Lower leg skin (tissue), 4 donors: ENCODE data around the gene CD160. TPM values are rescaled to one million over a fixed set of nuclear protein-coding genes. Genes with fewer than 3 reads are reported as not detected.

Experiments used
- DNase-seq, 2 donors: peaks; one replicate each; pipeline ENCODE4 v3.0.0-alpha.2; 2019; ENCODE audit warnings: low spot score in 2 of 2
- H3K4me3 ChIP-seq: fragments of 200-600 bp; sonication (generic); 2 replicates; pipeline ENCODE4 v1.5.1; 2017; ENCODE audit warnings: mild to moderate bottlenecking, low read depth; ENCODE audit not compliant: poor library complexity, severe bottlenecking
- POLR2A ChIP-seq, 2 donors: fragments of 450-650 bp; IDR thresholded peaks; one replicate each; pipeline ENCODE4 v1.6.1; 2016 to 2017; ENCODE audit warnings: antibody characterized with exemption in 2 of 2, mild to moderate bottlenecking in 1 of 2, moderate library complexity in 1 of 2
- WGBS, 2 donors: methylation state at CpG; one replicate each; pipeline ENCODE4 v1.1.5; 2018; 5-methylcytosine and 5-hydroxymethylcytosine counted together
- intact Hi-C: fragments of 100-400 bp; cut with DNase I; formaldehyde crosslinking; loops from one replicate; pipeline ENCODE4 v1.15.0; 2023; ENCODE audit warnings: low total_unique reads
- total RNA-seq, 4 donors: library from RNA; depleted of rRNA; stranded (reverse); fragments of >200 nt; gene quantifications; one replicate each; pipeline ENCODE4 v1.1.0, GENCODE V29; 2016
- TF ChIP-seq, protein P1 (sequence below), 3 donors: fragments of 450-650 bp; IDR thresholded peaks; one replicate each; pipeline ENCODE4 v1.5.1; 2016; ENCODE audit warnings: antibody characterized with exemption in 3 of 3, mild to moderate bottlenecking in 3 of 3, moderate library complexity in 2 of 3

CD160 gene
- total RNA-seq, 4 donors from 2014 or later, result 0.38 to 0.63 TPM; not detected in 2

DNA sequence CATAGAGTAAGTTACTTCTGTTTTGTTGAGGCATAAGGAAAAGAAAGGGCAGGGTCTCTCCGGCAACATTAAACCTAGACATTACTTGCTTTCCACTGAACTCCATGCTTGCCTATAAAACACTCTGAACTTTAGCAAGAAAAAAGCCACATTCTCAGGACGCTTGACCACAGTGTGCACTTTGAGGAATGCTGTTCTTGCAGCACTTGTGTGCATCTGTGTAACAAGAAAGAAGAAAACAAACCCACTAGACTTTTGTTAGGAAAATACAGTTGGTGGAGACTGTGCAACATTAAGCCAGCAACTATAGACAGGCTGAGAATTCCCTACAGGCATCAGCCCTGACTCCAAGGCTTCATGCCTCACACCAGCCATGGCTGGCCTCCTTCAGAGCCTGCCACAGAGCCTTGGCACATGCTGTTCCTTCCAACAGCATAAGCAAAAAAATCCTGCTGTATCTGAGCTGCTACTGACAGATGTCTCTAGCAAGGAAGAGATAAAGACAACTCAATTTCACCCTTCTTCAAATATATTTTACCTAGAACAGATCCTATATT is 17.9 kb upstream of the CD160 start:
- DNase-seq, result peak in 1 of 2 donors; percentile 3
- TF ChIP-seq, protein P1, sequence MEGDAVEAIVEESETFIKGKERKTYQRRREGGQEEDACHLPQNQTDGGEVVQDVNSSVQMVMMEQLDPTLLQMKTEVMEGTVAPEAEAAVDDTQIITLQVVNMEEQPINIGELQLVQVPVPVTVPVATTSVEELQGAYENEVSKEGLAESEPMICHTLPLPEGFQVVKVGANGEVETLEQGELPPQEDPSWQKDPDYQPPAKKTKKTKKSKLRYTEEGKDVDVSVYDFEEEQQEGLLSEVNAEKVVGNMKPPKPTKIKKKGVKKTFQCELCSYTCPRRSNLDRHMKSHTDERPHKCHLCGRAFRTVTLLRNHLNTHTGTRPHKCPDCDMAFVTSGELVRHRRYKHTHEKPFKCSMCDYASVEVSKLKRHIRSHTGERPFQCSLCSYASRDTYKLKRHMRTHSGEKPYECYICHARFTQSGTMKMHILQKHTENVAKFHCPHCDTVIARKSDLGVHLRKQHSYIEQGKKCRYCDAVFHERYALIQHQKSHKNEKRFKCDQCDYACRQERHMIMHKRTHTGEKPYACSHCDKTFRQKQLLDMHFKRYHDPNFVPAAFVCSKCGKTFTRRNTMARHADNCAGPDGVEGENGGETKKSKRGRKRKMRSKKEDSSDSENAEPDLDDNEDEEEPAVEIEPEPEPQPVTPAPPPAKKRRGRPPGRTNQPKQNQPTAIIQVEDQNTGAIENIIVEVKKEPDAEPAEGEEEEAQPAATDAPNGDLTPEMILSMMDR (IDR thresholded peaks at IDR 0.05), result no peak
- no peak for TF ChIP-seq POLR2A (IDR thresholded peaks at IDR 0.05)
- H3K4me3 ChIP-seq, result no peak overlapping the region
- intact Hi-C loops, result no loop called here
- 81 to 88% methylated on average over 2 of the region's 2 CpGs for WGBS, 2 donors

DNA sequence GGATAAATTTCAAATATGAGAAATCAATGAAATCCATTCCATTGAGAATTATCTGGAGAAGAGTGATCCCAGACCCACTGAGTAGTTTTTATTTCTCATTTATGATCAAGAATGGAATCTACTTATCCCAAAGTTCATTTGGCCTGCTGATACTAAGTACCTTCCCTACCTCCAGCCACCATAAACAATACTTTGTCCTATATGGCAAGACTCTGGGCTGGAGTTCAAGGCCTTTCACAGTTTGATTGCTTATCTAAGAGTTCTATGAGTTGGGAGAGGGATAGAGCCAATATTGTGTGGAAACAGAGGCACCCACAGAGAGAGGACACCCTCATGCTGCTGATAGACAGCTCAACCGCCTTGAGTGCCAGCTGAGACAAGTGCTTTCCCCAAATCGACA is 17.2 kb upstream of the CD160 start:
- TF ChIP-seq, protein P1 (IDR thresholded peaks at IDR 0.05), result no peak
- TF ChIP-seq POLR2A (IDR thresholded peaks at IDR 0.05), result no peak
- intact Hi-C loops, result no loop called here
- H3K4me3 ChIP-seq, result no peak overlapping the region
- peak in 1 of 2 donors; percentile 18 for DNase-seq
- 84 to 86% methylated on average over 2 of the region's 2 CpGs for WGBS, 2 donors

DNA sequence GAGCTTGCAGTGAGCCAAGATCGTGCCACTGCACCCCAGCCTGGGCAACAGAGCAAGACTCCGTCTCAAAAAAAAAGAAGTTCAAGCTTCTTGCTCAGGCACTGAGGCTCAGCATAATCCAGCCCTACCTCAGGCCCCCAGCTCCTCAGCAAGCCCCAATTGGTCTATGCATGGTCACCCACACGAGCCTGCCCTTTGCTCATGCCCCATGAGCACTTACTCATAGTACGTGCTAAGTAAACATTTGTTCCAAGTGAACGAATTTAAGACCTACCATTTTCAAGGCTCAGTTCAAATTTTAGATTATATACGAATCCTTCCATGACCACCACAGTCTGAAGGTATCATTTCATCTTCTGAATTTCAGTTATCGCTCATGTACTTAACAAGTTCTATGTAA is 16.5 kb upstream of the CD160 start:
- intact Hi-C loops, result no loop called here
- H3K4me3 ChIP-seq, result no peak overlapping the region
- DNase-seq, result peak in 1 of 2 donors; percentile 28
- 92 to 94% methylated on average over 7 of the region's 7 CpGs for WGBS, 2 donors
- no peak for TF ChIP-seq POLR2A (IDR thresholded peaks at IDR 0.05)
- TF ChIP-seq, protein P1 (IDR thresholded peaks at IDR 0.05), result no peak

DNA sequence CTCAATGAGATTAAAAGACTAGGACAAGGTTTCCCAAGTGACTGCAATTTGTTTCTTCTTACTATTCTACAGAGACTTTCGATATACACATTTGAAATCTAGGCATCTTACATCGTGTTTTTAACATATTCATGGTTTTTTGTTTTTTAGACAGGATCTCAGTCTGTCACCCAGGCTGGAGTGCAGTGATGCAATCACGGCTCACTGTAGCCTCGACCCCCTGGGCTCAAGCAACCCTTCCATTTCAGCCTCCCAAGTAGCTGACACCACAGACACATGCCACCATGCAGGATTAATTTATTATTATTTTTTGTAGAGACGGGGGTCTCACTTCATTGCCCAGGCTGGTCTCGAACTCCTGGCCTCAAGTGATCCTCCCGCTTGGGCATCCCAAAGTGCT is 13.7 kb upstream of the CD160 start:
- H3K4me3 ChIP-seq, result no peak overlapping the region
- intact Hi-C loops, result no loop called here
- DNase-seq, result peak in 1 of 2 donors; percentile 29
- WGBS, 2 donors, result 90% methylated on average over 7 of the region's 7 CpGs
- TF ChIP-seq POLR2A (IDR thresholded peaks at IDR 0.05), result no peak
- TF ChIP-seq, protein P1 (IDR thresholded peaks at IDR 0.05), result no peak

DNA sequence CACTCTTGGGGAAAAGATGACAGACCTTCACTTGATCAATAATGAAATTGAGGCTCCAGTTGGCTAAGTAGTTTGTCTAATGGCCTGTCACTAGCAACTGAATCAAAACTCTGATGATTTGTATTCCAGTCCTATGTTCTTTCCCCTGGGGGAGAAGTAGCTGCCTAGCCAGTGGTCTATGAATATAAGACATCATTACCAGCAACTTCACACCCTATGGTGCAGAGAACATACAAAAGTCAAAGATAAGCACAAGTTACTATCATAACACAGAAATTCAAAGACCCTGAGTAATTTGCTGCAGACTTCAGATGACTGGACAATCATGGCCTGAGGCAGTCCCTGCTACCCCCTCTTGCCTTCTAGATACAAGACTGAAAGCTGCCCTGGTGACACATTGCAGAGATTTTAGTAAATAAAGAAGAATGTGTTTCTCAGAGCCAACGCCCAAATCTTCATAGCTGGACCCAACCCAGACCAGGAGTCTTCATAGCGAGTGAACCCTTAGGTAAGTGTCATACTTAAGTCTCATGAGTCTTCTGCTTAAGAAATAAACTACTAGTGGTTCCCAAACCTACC is 13.1 kb upstream of the CD160 start:
- TF ChIP-seq, protein P1 (IDR thresholded peaks at IDR 0.05), result no peak
- TF ChIP-seq POLR2A (IDR thresholded peaks at IDR 0.05), result no peak
- WGBS, 2 donors, result 49 to 57% methylated on average over 2 of the region's 2 CpGs
- DNase-seq, result peak in 1 of 2 donors; percentile 25
- intact Hi-C loops, result no loop called here
- no peak overlapping the region for H3K4me3 ChIP-seq
